ENCODE measurements around the gene SF1.

The SF1 gene

DNA sequence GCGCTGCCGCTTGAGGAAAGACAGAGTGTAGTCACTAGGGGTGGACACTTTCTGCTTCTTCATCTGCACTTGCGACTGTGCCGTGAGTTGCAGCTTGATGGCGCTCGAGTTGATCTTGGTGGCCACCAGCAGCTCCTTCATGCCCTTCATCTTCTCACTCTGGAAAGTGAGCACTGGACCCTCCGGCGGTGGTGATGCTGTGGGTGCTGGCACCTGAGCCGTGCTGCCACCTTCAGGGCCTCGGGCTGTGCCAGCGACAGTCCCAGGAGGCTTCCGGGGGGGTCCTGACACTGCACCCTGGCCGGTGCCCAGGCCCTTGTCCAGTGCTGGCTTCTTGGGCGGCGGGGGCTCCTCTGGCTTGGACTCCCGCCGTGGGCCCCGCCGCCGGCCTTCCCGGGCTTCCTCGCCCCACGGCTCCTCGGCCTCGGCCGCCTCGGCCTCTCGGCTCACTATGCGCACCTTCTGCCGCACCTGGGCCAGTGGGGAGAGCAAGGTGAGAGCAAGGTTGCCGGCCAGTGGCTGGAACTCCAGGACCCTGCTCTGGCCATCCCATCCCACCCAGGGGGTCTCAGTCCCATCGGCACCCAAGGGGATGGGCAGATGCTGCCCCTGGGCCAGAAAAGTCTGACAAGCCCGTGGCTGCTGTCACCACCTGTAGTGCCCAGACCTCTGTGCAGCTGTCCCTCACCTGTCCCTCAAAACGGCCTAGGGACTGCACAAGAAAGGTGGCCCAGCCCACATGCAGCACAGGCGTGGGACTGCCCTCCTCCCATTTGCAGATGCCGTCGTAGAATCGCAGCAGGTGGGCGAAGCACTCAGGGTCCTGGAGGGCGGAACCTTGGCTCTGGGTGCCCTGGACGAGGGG is 26.2 kb upstream of the SF1 start:
- no peak overlapping the region for H3K4me2 ChIP-seq (ENCODE audit: low read length)
- no peaks in the 10 kb centered on the region for H3K9me3 ChIP-seq (ENCODE audit: control insufficient read depth, low read length)
- no peaks in the 10 kb centered on the region for H3K79me2 ChIP-seq
- TF ChIP-seq CTCF (IDR thresholded peaks at IDR 0.05), result no peak
- no peaks in the 10 kb centered on the region for H3K27me3 ChIP-seq (ENCODE audit: control insufficient read depth, insufficient read depth, low read length)
- H2AFZ ChIP-seq, result no peak overlapping the region
- no peak overlapping the region for H3K4me3 ChIP-seq (ENCODE audit: low read depth, low read length)
- peaks cover 5% of the 10 kb centered on the region for H3K4me1 ChIP-seq
- H3K36me3 ChIP-seq (ENCODE audit: control insufficient read depth, insufficient read depth, low read length), result no peaks in the 10 kb centered on the region
- H3K27ac ChIP-seq, result peak overlapping the region; percentile 72
- H3K9ac ChIP-seq, result no peak overlapping the region

DNA sequence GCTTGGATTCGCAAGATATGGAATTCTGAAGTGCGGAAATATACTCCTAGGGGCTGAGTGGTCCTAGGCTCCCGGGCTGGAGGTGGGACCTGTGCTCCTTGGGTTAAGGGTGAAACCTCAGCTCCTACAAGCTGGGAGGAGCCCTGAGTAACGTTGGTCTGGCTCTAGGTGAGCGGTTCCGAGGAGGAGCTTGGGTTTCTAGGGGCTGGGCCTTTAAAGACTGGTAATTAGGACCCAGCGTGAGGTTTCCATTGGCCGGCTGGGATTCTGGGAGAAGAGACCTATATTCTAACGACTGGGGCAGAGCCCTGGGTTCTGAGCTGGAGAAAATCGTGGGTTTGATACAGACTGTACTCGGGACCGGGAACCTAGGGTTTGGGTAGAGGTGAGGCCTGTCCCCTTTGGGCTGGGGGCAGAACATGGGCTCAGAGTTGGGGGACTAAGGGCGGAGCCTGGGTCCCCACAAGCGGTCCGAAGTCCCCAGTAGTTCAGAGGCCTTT is 25.6 kb upstream of the SF1 start:
- H2AFZ ChIP-seq, result peak overlapping the region; percentile 51
- peaks cover 5% of the 10 kb centered on the region for H3K4me1 ChIP-seq
- no peaks in the 10 kb centered on the region for H3K36me3 ChIP-seq (ENCODE audit: control insufficient read depth, insufficient read depth, low read length)
- no peaks in the 10 kb centered on the region for H3K27me3 ChIP-seq (ENCODE audit: control insufficient read depth, insufficient read depth, low read length)
- no peaks in the 10 kb centered on the region for H3K9me3 ChIP-seq (ENCODE audit: control insufficient read depth, low read length)
- peak overlapping the region; percentile 72 for H3K27ac ChIP-seq
- no peak overlapping the region for H3K9ac ChIP-seq
- no peaks in the 10 kb centered on the region for H3K79me2 ChIP-seq
- H3K4me3 ChIP-seq (ENCODE audit: low read depth, low read length), result peak overlapping the region; percentile 74
- H3K4me2 ChIP-seq (ENCODE audit: low read length), result peak overlapping the region; percentile 77
- no peak for TF ChIP-seq CTCF (IDR thresholded peaks at IDR 0.05)

- TF ChIP-seq CTCF (IDR thresholded peaks at IDR 0.05), result no peak
- Histone ChIP-seq H3K36me3 (ENCODE audit: control insufficient read depth, insufficient read depth, low read length) (no peaks in the 10 kb centered on the region), H3K9me3 (ENCODE audit: control insufficient read depth, low read length) (no peaks in the 10 kb centered on the region), H3K4me2 (ENCODE audit: low read length) (peak within 1 kb of the TSS; percentile 77), H3K9ac (no peak within 1 kb of the TSS), H3K27ac (peak within 1 kb of the TSS; percentile 72), H3K27me3 (ENCODE audit: control insufficient read depth, insufficient read depth, low read length) (no peaks in the 10 kb centered on the region), H3K4me3 (ENCODE audit: low read depth, low read length) (peak within 1 kb of the TSS; percentile 74), H3K79me2 (no peaks in the 10 kb centered on the region), H2AFZ (peak within 1 kb of the TSS; percentile 83), H3K4me1 (peaks cover 5% of the 10 kb centered on the region)
Measured at GRCh38 chr11:64803158-64803845, 25.0 kb upstream of the SF1 start, which contains the start of gene MAP4K2. Gene MAP4K2, minus strand, starts transcription at chr11:64803214. Its CDS starts 65 bp downstream, at chr11:64803149.

DNA sequence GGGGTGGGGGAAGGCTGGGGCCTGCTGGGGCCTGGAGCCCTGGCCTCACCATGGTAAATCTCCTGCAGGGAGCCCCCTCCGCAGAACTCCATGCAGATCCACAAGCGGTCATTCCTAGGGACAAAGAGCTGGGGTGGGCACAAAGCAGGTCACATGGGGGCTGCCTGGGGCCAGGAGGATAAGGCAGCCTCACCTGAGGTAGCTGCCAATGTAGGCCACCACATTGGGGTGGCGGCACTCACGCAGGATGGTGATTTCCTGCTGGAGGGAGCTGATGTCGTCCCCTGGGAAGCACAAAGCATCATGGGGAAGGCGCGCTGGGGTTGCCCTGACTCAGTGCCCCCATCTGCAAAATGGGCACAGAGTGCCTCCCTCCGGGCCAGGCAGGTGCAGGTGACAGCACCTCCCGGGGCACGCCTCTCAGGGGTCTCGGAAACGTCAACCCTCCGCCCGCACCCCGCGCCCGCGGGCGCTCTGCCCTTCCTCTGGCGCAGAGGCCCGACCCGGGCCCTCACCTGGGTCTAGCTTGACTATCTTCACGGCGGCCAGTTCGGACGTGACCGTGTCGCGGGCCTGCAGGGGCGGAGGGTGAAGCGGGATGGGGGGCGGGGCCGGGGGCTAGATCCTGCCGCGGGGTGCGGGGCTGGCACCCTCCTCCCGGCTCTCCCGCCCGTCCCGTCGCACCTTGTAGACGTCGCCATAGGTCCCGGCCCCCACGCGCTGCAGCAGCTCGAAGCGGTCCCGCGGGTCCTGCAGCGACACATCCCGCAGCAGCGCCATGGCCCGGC is 24.2 kb upstream of the SF1 start:
- Histone ChIP-seq H3K27ac (peak overlapping the region; percentile 15), H3K79me2 (no peaks in the 10 kb centered on the region), H2AFZ (peak overlapping the region; percentile 83), H3K9me3 (ENCODE audit: control insufficient read depth, low read length) (no peaks in the 10 kb centered on the region), H3K27me3 (ENCODE audit: control insufficient read depth, insufficient read depth, low read length) (no peaks in the 10 kb centered on the region), H3K9ac (no peak overlapping the region), H3K4me2 (ENCODE audit: low read length) (peak overlapping the region; percentile 44), H3K36me3 (ENCODE audit: control insufficient read depth, insufficient read depth, low read length) (no peaks in the 10 kb centered on the region), H3K4me3 (ENCODE audit: low read depth, low read length) (peak overlapping the region; percentile 42), H3K4me1 (peaks cover 5% of the 10 kb centered on the region)
- TF ChIP-seq CTCF (IDR thresholded peaks at IDR 0.05), result no peak
